SIG-M5 treated with dmso at 0.1 percent for 504 hours (cell line): ENCODE measurements around the gene CD300A.

Experiments
- DNase-seq: peaks from one replicate; lab custom pipeline; 2025; ENCODE audit not compliant: unreplicated experiment; lab: John Stamatoyannopoulos, UW

CD300A gene

GRCh38 chr17:74439691-74440567 lies 26.5 kb upstream of the CD300A start:
- no peak for DNase-seq

DNA sequence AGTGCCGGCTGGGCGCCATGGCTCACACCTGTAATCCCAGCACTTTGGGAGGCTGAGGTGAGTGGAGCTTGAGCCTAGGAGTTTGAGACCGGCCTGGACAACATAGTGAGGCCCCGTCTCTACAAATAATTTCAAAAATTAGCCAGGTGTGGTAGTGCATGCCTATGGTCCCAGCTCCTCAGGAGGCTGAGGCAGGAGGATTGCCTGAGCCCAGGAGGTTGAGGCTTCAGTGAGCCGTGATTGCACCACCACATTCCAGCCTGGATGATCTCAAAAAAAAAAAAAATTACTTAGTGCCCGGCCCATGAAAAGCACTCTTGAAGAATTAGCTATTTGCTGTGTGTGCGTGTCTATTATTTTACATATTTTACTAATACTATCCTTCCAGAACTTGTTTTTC lies 24.9 kb upstream of the CD300A start:
- DNase-seq, result no peak

GRCh38 chr17:74442291-74442669 lies 24.2 kb upstream of the CD300A start:
- DNase-seq, result no peak

- peak; percentile 90 for DNase-seq
Measured at GRCh38 chr17:74442670-74443515, 23.5 kb upstream of the CD300A start.

DNA sequence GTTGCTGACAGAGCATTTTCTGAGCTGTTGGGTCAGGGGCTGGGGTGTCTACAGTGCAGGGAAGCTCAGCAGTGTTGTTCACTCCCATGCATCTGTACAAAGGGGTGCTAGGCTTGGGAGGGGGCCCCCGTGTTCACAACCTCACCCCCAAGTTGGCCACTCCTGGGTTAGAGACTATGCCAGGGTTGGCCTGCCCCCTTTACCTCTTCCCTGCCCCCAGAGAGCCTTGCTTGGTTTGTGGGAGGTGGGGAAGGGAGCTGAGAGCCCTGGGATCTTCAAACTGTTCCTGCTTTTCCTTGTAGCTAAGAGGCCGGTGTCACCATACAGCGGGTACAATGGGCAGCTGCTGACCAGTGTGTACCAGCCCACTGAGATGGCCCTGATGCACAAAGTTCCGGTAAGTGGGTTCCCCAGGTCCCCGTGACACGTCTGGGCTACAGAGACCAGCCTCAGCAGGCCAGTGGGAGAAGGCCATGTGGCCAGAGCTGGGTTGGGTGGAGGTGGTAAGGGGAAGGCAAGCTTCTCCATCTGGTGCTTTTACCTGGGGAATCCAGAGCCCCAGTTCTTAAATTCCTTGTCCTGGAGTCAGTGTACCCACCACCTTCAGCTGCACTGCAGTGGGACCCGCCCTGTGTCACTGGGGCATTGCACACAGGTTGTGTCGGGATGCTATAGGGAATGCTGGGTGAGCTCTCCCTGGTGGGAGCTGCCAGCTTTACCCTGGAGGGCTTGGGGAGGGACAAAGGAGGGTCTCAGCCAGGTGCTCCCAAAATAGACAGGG lies 22.7 kb upstream of the CD300A start:
- DNase-seq, result no peak

GRCh38 chr17:74444406-74444805 lies 22.0 kb upstream of the CD300A start:
- no peak for DNase-seq

GRCh38 chr17:74445158-74445557 lies 21.3 kb upstream of the CD300A start:
- DNase-seq, result no peak

- no peak for DNase-seq
Measured at GRCh38 chr17:74446551-74447500, 19.6 kb upstream of the CD300A start.

- no peak for DNase-seq
Measured at GRCh38 chr17:74447628-74448159, 18.7 kb upstream of the CD300A start.

- DNase-seq, result no peak
Measured at GRCh38 chr17:74448756-74449155, 17.7 kb upstream of the CD300A start.

DNA sequence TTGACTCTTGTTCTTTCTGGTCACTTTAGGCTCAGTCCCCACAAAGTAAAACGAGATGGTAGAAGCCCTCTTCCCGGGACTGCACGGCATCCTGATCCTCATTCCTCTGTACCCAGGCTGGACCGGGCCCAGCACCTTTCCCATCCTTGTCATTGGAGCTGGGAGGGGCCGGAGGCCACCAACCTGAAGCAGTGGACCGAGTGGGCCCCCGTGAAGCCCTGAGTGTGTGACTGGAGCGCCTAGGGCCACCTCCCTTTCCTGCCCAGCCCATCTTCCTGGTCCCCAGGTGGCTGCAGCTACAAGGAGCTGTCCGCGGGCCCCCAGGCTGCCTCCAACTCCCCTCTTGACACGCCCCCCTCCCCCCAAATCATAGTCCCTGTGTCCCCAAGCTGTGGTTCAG lies 17.1 kb upstream of the CD300A start:
- no peak for DNase-seq

- DNase-seq, result no peak
Measured at GRCh38 chr17:74449773-74450172, 16.7 kb upstream of the CD300A start.

DNA sequence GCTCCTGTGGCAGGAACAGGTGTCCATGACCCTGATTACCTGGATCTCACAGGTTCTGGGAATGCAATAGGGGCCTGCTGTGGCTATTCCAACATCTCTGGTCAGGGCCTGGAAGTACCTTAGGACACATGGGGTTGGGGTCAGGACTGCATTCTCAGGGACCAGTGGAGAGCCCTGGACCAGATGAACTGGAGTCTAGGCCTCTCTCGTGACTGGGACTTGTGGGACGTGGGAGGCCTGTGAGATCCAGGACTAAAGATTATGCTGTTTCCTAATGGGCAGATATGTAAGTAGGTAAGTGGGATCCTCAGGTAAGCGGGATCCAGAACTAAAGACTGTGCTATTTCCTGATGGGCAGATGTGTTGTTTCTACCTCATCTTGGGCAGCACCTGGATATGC lies 16.2 kb upstream of the CD300A start:
- no peak for DNase-seq

DNA sequence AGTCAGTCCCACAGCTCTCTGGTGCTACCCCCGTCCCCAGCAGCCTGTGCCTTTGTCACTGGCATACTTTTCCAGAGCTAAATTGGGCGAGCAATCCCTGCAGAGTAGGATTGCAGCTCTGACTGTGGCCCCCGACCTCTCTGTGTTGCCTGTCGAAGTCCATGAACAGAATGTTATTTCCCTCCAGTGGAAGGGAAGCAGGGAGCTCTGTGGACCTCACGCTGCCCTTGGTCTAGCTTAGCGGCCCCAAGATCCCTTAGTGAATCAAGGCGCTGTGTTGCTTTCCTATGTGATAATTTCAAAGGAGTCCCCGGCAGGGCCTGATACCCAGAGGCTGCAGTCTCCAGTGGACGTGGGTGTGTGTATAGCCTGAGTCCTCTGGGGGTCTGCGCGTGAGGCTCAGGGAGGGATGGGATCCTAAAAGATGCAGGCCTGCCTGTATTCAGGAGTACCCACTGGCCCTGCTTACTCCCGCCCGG lies 15.5 kb upstream of the CD300A start:
- no peak for DNase-seq

DNA sequence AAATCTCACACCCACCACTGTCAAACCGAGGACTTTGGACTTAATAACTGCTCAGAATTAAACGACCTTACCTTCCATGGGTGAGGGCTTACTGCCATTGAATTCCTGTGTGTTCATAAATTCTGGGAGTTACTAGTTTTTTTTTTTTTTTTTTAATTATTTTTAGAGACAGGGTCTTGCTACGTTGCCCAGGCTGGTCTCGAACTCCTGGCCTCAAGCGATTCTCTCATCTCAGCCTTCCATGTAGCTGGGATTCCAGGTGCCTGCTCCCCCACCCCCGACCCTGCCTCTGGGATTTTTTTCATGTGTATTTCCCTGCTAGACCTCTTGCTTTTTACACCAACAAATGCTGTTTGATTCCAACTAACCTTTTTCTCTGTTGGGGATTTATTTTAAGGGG lies 14.9 kb upstream of the CD300A start:
- DNase-seq, result no peak

DNA sequence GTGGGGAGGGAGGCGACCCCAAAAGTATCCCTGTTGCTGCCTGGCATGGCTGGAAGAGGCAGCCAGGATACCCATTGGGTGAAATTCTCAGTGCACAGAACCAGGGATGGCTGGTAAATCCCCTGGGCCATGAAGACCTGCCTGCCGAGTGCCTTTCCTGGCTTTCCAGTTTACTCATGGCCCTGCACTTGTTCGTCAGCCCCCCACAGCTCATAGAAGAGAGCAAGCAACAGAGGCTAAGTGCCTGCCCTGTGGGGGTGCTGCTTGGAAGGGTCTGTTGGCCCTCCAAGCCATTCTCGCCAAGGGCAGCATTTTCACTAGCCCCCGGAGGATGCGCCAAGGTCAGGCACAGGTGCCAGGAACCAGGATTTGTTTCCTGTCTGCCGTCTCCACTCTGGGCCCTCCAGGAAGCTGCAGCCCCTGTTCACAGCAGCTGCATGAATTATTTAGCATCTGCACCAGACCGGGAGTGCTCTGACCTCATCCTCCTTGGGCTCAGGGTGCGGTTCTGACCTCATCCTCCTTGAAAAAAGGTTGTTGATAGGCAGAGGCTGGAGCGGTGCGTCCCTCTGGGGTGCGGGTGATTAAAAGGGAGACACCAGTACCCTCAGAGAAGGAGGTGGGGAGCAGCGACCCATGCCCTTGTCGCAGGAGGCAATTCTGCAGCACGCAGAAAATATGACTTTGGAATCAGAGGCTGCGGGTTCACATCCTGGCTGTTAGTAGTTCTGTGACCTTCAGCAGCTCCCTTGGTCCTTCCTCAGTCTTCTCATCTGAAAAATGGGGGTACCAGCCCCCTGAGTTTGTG lies 14.2 kb upstream of the CD300A start:
- DNase-seq, result no peak

DNA sequence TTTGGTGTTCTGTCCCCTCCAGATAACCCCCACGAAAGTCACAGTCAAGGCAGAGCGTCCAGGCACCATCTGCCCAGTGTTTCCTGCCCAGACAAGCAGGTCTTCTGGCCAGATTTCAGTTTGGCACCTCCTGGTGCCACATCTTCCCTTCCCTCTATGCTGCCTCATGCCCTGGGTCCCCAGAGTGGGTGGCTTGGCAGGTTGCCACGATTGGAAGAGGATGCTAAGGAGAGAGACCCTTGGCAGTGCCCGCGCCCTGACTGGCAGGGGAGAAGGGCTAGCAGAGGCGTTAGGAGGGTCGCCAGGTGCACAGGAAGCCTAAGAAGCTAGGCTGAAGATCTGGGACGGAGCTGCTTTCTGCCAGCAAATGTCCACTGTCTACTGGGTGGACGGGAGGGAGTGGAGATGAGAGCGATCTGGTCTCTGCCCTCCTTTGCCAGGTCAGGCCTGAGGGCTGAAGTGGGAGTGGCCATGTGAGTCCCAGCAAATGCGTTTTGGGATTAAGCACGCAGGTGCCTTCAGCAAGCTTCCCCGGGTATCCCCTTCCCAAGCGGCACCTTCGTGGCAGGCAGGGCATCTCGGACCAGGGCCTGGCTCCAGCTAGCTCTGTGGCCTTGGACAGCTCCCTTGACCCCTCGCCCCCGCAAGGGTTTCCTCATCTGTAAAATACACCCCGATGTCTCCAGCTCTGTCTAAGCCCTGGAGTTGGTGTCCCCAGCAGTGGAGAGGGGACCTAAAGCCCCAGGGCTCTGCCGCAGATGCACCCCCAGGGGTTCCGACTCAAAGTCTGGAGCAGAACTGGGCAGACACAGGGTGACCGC lies 13.4 kb upstream of the CD300A start:
- no peak for DNase-seq

GRCh38 chr17:74453665-74454196 lies 12.7 kb upstream of the CD300A start:
- peak; percentile 90 for DNase-seq
